Measurements from ENCODE around the gene ARPP19. TPM values are rescaled to one million over a fixed set of nuclear protein-coding genes. Genes with fewer than 3 reads are reported as not detected.

The ARPP19 gene
- total and polyA plus RNA-seq, 2 experiments from 2014 or later, result 78.9 to 176 TPM

DNA sequence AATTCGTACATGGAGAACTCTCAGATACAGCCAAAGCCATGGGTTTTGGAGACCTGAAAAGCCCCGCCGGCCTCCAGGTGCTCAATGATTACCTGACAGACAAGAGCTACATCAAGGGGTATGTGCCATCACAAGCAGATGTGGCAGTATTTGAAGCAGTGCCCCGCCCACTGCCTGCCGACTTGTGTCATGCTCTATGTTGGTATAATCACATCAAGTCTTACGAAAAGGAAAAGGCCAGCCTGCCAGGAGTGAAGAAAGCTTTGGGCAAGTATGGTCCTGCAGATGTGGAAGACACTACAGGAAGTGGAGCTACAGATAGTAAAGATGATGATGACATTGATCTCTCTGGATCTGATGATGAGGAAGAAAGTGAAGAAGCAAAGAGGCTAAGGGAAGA lies 63.7 kb downstream of the ARPP19 start:
- no peaks in the 10 kb centered on the region for H3K27me3 ChIP-seq
- TF ChIP-seq, protein P1, sequence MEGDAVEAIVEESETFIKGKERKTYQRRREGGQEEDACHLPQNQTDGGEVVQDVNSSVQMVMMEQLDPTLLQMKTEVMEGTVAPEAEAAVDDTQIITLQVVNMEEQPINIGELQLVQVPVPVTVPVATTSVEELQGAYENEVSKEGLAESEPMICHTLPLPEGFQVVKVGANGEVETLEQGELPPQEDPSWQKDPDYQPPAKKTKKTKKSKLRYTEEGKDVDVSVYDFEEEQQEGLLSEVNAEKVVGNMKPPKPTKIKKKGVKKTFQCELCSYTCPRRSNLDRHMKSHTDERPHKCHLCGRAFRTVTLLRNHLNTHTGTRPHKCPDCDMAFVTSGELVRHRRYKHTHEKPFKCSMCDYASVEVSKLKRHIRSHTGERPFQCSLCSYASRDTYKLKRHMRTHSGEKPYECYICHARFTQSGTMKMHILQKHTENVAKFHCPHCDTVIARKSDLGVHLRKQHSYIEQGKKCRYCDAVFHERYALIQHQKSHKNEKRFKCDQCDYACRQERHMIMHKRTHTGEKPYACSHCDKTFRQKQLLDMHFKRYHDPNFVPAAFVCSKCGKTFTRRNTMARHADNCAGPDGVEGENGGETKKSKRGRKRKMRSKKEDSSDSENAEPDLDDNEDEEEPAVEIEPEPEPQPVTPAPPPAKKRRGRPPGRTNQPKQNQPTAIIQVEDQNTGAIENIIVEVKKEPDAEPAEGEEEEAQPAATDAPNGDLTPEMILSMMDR (IDR thresholded peaks at IDR 0.05; ENCODE audit: low read depth, low read length), result no peak
- H3K27ac ChIP-seq, result no peak overlapping the region
- no peak for DNase-seq (ENCODE audit: low read depth in 1 of 2, low spot score in 1 of 2)
- no peaks in the 10 kb centered on the region for H3K4me1 ChIP-seq (ENCODE audit: low read depth)
- no peak overlapping the region for H3K4me3 ChIP-seq
- no peaks in the 10 kb centered on the region for H3K9me3 ChIP-seq (ENCODE audit: low read depth)
- H3K36me3 ChIP-seq, result no peaks in the 10 kb centered on the region

DNA sequence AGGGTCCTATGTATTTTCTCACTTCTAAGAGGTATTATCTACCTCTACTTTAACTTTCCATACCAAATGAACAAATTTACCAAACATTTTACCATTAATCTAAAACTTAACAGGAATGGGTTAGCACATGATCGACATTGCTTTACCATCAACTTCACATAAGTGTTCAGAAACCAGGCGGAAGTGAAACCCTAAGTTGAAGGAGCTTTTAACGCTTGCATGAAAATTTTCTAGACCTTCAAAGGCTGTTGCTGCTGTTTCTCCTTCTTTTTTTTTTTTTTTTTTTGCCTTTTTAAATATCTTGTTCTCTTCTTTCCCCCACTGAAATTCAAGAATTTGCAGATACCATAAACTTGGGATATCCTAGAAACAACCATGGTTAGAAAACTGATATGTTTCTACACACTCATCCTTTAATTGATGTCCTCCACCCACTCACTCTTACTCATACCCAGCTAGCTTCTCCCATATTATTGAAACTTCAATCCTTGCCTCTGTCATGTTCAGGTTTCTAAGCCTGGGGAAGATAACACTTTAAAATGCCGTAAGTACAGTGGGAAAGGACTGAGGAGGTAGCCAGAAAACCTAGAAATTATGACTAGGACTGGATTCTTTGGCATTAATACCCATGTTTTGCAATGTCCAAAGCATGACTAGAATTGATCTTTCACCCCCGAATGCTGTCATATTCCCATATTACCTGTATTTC lies 64.9 kb downstream of the ARPP19 start:
- TF ChIP-seq, protein P1 (IDR thresholded peaks at IDR 0.05; ENCODE audit: low read depth, low read length), result no peak
- no peaks in the 10 kb centered on the region for H3K36me3 ChIP-seq
- DNase-seq (ENCODE audit: low read depth in 1 of 2, low spot score in 1 of 2), result peak in 1 of 2 donors; percentile 14
- H3K9me3 ChIP-seq (ENCODE audit: low read depth), result no peaks in the 10 kb centered on the region
- no peaks in the 10 kb centered on the region for H3K27me3 ChIP-seq
- H3K4me1 ChIP-seq (ENCODE audit: low read depth), result no peaks in the 10 kb centered on the region
- no peak overlapping the region for H3K27ac ChIP-seq
- no peak overlapping the region for H3K4me3 ChIP-seq

DNA sequence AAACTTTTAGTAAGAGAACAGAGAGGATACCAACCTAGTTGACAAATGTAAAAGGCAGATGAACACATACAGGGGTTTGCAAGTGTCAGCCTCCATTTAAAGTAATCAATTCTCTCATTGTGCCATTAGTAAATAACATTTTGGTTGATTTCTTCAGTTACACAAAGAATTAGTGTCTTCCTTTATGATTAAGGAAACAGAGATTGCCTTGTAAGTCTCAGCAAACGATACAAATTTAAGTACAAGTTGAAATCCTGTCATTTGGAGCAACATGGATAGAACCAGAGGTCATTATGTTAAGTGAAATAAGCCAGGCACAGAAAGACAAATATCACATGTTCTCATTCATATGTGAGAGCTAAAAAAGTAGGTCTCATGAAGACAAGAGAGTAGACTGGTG lies 66.2 kb downstream of the ARPP19 start:
- TF ChIP-seq, protein P1 (IDR thresholded peaks at IDR 0.05; ENCODE audit: low read depth, low read length), result no peak
- H3K4me3 ChIP-seq, result no peak overlapping the region
- no peak overlapping the region for H3K27ac ChIP-seq
- no peaks in the 10 kb centered on the region for H3K4me1 ChIP-seq (ENCODE audit: low read depth)
- no peaks in the 10 kb centered on the region for H3K9me3 ChIP-seq (ENCODE audit: low read depth)
- DNase-seq (ENCODE audit: low read depth in 1 of 2, low spot score in 1 of 2), result no peak
- H3K36me3 ChIP-seq, result no peaks in the 10 kb centered on the region
- H3K27me3 ChIP-seq, result no peaks in the 10 kb centered on the region

DNA sequence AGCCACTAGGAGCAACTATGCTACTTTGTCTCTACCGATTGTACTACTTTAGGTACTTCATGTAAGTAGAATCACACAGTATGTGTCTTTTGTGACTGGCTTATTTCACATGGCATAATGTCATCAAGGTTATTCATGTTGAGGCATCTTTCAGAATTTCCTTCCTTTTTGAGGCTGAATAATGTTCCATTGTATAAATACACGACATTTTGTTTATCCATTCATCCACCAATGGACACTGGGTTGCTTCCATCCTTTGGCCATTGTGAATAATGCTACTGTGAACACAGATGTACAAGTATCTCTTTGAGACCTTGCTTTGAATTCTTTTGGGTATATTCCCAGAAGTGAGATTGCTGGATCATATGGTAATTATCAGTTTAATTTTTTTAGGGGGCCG lies 69.3 kb downstream of the ARPP19 start:
- Histone ChIP-seq H3K36me3 (no peaks in the 10 kb centered on the region), H3K4me3 (no peak overlapping the region), H3K27me3 (no peaks in the 10 kb centered on the region), H3K27ac (no peak overlapping the region), H3K9me3 (ENCODE audit: low read depth) (no peaks in the 10 kb centered on the region), H3K4me1 (ENCODE audit: low read depth) (no peaks in the 10 kb centered on the region)
- no peak for DNase-seq (ENCODE audit: low read depth in 1 of 2, low spot score in 1 of 2)
- TF ChIP-seq, protein P1 (IDR thresholded peaks at IDR 0.05; ENCODE audit: low read depth, low read length), result no peak

DNA sequence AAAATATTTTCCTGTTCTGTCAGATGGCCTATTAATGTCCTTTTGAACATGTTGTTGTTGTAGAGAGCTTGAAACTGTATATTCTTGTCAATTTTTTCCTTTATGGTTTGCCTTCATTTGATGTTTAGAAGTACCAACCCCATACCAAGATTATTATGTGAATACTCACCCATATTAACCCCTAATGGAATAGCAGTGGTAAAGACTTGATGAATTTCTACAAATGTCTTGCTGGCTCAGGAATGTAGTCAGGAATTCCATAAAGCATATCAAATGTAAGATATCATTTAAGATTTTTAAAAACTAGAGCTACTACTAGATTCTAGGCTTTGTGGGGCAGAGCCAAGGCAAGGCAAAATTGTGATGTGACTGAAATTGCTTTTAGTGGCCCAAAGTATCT lies 70.1 kb downstream of the ARPP19 start:
- TF ChIP-seq, protein P1 (IDR thresholded peaks at IDR 0.05; ENCODE audit: low read depth, low read length), result no peak
- no peaks in the 10 kb centered on the region for H3K9me3 ChIP-seq (ENCODE audit: low read depth)
- H3K27ac ChIP-seq, result no peak overlapping the region
- no peaks in the 10 kb centered on the region for H3K27me3 ChIP-seq
- H3K36me3 ChIP-seq, result no peaks in the 10 kb centered on the region
- no peak for DNase-seq (ENCODE audit: low read depth in 1 of 2, low spot score in 1 of 2)
- H3K4me3 ChIP-seq, result no peak overlapping the region
- H3K4me1 ChIP-seq (ENCODE audit: low read depth), result no peaks in the 10 kb centered on the region

Other genes with a start within 250 kb of the ARPP19 start
- gene MYO5A, start 40.1 kb downstream of the ARPP19 start, total RNA-seq, result 15.2 and 27.7 TPM in 2 replicates
- 5.1 and 7.4 TPM in 2 replicates for gene MYO5A, start 40.1 kb downstream of the ARPP19 start, polyA plus RNA-seq
- 13.9 and 23.6 TPM in 2 replicates for gene ATOSA, start 110.4 kb upstream of the ARPP19 start, total RNA-seq
- gene ATOSA, start 110.4 kb upstream of the ARPP19 start, polyA plus RNA-seq, result 10.8 and 19.9 TPM in 2 replicates
- 0.18 TPM in 1 of 2 replicates, not detected in the other for gene ONECUT1, start 221.3 kb upstream of the ARPP19 start, total RNA-seq
- gene ONECUT1, start 221.3 kb upstream of the ARPP19 start, polyA plus RNA-seq, result 0.44 TPM in 1 of 2 replicates, not detected in the other